HG02852 (cell line): ENCODE data around the gene PKHD1.

Source experiments
- ATAC-seq: cut with Tn5 transposase; IDR thresholded peaks from one replicate; pipeline ENCODE4 v1.9.1; 2021; ENCODE audit warnings: mild to moderate bottlenecking, moderate library complexity; ENCODE audit not compliant: unreplicated experiment

PKHD1 gene, protein sequence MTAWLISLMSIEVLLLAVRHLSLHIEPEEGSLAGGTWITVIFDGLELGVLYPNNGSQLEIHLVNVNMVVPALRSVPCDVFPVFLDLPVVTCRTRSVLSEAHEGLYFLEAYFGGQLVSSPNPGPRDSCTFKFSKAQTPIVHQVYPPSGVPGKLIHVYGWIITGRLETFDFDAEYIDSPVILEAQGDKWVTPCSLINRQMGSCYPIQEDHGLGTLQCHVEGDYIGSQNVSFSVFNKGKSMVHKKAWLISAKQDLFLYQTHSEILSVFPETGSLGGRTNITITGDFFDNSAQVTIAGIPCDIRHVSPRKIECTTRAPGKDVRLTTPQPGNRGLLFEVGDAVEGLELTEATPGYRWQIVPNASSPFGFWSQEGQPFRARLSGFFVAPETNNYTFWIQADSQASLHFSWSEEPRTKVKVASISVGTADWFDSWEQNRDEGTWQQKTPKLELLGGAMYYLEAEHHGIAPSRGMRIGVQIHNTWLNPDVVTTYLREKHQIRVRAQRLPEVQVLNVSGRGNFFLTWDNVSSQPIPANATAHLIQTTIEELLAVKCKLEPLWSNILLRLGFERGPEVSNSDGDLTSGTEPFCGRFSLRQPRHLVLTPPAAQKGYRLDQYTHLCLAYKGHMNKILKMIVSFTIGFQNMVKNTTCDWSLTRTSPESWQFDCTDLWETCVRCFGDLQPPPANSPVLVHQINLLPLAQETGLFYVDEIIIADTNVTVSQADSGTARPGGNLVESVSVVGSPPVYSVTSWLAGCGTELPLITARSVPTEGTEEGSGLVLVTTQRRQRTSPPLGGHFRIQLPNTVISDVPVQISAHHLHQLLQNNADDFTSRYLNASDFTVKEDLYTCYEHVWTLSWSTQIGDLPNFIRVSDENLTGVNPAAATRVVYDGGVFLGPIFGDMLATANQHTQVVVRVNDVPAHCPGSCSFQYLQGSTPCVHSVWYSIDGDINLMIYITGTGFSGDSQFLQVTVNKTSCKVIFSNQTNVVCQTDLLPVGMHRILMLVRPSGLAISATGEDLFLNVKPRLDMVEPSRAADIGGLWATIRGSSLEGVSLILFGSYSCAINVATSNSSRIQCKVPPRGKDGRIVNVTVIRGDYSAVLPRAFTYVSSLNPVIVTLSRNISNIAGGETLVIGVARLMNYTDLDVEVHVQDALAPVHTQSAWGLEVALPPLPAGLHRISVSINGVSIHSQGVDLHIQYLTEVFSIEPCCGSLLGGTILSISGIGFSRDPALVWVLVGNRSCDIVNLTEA (N-terminal part only)

GRCh38 chr6:52087498-52087999 lies at the start of gene PKHD1:
Gene PKHD1, minus strand, starts transcription at chr6:52087613. Its CDS starts 2,680 bp downstream, at chr6:52084933.
- no peak for ATAC-seq

- no peak for ATAC-seq
Observed at GRCh38 chr6:52136934-52137467, 49.6 kb upstream of the PKHD1 start.

GRCh38 chr6:52136055-52136454 lies 48.6 kb upstream of the PKHD1 start:
- no peak for ATAC-seq

GRCh38 chr6:52135217-52135616 lies 47.8 kb upstream of the PKHD1 start:
- ATAC-seq = no peak

DNA sequence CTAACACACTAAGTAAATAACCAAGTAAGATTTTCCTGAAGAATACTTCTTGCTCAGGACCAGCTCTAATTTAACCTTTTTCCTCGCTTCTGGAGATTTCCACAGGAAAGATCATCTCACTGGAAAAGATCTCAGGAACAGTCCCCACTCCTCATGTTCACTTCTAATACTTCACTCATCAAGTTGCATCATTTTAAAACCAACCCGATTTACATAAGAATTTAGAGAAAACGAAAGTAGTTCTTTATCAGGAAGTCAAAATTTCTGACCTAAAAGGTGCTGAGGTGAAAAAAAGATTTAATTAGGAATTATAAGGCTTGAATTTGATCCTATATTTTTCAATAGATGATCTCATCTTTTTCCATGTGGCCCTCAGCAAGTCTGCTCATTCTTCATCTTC lies 46.6 kb upstream of the PKHD1 start:
- ATAC-seq = no peak

GRCh38 chr6:52133324-52133723 lies 45.9 kb upstream of the PKHD1 start:
- ATAC-seq = no peak

- no peak for ATAC-seq
Observed at GRCh38 chr6:52132292-52132691, 44.9 kb upstream of the PKHD1 start.

GRCh38 chr6:52130440-52130839 lies 43.0 kb upstream of the PKHD1 start:
- no peak for ATAC-seq

GRCh38 chr6:52127957-52128356 lies 40.5 kb upstream of the PKHD1 start:
- ATAC-seq = no peak

GRCh38 chr6:52126231-52126630 lies 38.8 kb upstream of the PKHD1 start:
- no peak for ATAC-seq

GRCh38 chr6:52125572-52125971 lies 38.2 kb upstream of the PKHD1 start:
- no peak for ATAC-seq

DNA sequence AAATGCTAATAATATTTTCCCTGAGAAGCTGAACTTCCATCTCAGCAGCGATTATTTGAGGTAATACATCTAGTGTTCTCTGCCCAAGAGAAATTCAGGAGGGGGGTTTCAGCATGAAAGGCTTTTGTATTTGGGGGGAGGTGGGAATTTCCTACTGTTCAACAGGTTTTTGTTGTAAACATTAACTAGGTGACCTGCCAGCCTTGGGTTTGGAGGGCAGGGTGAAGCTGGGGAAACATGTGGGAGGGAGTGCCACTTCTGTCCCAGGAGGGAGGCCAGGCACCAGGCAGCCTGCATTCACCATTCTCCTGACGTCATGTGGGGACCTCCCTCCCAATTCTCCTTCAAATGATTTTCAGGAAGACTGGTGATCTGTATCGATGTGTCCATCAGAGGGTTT lies 37.7 kb upstream of the PKHD1 start:
- no peak for ATAC-seq

DNA sequence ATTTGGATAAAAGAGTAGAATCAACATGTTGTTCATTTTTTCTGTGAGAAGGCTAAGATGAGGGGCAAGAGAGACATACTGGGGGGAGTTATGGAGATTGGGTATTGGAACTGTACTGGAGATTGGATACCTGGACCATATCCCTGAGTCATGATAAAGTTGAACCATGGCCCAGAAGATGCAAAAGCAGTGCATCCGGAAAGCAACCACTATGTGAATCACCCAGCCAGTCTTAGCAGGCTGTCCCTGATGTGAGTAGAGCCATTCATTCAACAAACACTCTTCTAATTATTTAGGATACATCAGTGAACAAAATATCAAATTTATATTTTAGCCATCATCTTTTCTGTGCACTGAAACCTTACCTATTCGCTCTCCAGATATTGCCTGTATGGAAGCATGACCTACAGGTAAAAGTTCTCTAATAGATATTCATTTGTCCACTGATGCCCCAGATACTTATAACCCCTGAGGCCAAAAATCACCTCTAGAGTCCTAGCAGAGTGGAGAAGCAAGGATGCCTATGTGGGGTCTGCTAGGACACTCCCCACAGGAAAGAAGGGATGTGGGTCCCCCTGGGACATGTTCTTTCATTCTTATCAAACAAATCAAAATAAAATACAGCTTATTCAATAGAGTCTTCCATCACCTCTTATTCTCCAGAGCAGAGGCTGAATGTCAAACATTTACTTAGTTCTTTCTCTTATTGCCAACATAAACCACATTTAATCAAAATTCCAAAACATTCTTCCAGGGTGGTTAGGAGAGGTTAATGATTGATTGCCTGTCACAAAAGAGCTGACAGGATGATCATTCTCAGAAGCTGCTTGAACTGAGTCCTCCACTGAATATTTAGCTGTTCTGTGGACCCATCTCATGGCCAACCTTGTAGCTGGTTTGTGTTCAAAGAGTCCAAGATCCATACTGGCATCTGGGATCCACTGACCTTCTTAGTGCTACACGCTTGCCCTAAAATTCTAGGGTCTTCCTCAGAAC lies 37.0 kb upstream of the PKHD1 start:
- no peak for ATAC-seq

DNA sequence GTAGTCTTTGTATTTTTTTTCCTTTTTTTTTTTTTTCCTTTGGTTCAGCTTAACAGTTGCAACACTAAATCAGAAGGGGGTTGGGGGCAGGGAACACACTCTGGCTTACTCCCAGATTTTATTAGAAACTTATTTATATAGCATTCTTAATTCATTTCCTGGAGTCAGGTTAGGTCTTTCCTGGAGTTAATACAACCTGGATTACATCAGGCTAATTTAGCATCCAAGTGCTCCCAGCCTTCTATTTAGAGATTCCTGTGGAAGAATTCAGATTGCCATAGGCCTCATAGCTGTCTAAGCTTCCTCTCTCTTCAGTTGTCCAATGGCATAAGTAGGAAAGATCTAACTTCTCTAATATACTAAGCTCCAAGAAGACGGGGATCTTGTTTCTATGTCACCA lies 35.8 kb upstream of the PKHD1 start:
- ATAC-seq = no peak

- ATAC-seq = no peak
Observed at GRCh38 chr6:52117352-52117751, 29.9 kb upstream of the PKHD1 start.

DNA sequence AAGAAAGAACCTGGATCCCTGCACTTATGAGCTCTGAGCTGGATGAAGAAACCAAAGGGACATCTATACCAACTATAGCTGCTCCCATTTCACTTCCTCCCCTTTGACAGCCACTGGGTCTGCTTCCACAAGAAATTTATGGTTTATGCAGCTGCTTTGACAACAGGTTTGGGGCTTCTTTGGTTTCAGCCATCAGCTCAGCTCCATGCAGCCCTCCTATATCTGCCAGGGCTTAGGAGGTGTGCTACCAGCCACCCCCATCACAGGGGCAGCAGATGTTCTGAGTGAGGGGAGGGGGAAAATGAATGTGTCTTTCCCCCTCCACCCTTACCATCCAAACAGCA lies 29.2 kb upstream of the PKHD1 start:
- ATAC-seq = no peak

DNA sequence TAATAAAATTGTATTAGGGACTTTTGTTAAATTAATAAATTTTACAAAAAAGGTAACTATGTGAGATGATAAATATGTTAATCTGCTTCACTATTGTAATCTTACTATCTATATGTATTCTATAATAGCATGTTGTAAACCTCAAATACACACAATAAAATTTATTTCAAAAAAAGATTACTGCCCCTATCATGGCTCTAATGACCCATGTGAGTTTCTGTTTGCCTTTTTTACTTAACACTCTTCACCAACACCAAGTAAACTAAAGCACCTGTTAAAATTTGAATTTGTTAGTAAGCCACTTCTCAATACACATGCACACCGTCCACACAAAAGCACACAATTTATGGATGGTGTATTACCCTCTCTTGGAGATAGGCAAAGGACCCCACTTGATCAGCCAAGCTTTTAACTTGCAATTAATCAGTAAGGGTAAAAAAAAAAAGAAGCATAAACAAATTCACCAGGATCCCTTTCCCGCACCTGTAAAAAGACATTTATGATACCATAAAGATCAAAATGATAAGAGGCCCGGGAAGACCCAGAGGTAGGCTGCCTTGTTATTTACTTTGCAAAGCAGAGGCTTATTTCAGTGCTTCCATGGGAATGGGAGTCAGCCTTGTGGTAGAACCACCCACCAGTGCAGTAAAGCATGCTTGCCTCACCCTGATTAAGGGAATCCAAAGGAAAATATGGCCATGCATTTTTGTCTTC lies 28.6 kb upstream of the PKHD1 start:
- ATAC-seq = no peak

DNA sequence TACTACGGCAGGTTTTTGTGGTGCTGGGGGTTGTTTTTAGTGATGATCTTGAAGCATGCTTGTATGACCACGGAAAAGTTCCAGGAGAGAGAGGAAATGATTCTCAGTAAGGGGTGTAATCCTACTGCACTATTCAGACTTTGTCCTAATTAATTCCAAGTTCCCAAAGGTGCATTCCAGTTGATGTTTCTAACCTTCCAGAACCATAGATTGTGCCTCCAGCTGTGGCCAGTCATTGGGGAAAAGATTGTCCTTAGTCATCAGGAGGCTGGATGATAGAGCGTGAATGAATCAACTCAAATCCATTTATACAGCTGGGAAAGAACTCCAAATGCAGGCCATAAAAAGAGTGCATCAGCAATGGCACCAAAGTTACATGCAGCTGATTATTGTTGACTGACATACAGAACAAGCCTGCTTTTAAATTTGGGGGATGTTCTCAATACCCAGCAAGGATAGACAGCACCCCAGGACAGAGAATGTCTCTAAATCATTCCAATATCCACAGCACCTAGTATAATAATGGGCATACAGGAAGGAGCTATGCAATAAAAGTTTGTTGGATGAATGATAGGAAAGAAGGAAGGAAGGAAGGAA lies 27.8 kb upstream of the PKHD1 start:
- ATAC-seq = no peak

DNA sequence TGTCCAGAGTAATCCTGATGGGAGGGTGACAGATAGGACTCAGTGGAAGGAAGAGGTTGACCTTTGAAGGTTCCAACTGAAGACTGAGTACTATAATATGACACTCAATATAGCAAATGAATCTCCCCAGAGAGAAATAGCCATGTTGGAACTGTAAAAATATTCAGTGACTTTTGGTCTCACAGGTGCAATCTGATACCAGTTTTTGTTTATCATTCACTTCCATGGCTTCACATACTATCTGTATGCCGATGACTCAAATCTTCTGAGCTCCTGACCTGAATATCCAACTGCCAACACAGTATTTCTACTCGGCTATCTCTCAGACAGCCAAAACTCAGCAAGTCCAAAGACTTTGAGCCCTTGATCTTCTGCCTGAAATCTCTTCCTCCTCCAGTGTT lies 21.8 kb upstream of the PKHD1 start:
- ATAC-seq = no peak
